ENCODE measurements around the gene KRTAP10-3.
"Not testable (repeated sequence)": the region's sequence is repeated elsewhere in the genome, so short reads cannot be mapped to it uniquely, and the experiment has no call there.

KRTAP10-3 gene

DNA sequence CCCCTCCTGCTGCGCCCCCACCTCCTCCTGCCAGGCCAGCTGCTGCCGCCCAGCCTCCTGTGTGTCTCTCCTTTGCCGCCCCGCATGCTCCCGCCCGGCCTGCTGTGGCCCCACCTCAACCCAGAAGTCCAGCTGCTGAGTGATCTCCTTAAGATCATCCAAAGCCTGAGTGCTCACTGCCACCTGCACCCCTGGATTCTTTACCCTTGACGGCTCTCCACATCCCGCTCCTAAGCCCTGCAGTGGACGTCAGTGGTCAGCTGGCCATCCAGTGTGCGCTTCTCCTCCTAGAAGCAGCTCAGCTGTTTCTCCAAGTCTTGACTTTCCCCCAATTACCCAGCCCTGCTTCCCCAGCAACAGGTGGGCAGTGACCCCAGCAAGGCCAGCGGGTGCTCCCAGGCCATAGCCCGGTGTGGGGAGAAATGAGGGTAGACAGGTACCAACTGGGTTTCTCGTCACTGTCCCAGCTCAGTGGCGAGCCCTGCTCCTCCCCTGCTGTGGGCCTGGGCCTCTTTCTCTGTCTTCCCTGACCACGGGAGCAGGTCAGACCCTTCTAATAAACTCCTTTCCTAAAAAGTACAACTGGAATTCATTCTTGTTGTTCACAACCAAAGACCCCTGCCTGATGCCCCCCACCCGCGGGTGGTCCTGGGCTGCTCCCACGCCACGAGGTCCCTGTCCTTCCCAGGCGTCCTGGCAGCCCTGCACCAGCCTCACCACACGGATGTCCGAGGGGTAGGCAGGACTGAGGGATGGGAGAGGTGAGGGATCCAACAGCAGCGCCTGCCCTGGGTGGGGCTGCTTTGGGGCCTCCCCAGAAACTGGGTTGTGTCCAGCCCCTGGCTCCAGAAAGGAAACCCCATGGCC is 43.2 kb upstream of the KRTAP10-3 start:
- Histone ChIP-seq H3K27me3 (ENCODE audit: control insufficient read depth, insufficient read depth, low read length) (no peaks in the 10 kb centered on the region), H3K9ac (no peak overlapping the region), H3K79me2 (no peaks in the 10 kb centered on the region), H3K4me2 (ENCODE audit: low read length) (no peak overlapping the region), H3K9me3 (ENCODE audit: control insufficient read depth, low read length) (no peaks in the 10 kb centered on the region), H3K4me3 (ENCODE audit: low read depth, low read length) (no peak overlapping the region), H2AFZ (no peak overlapping the region), H3K4me1 (no peaks in the 10 kb centered on the region), H3K36me3 (ENCODE audit: control insufficient read depth, insufficient read depth, low read length) (no peaks in the 10 kb centered on the region), H3K27ac (no peak overlapping the region)
- no peak for TF ChIP-seq CTCF (IDR thresholded peaks at IDR 0.05)

DNA sequence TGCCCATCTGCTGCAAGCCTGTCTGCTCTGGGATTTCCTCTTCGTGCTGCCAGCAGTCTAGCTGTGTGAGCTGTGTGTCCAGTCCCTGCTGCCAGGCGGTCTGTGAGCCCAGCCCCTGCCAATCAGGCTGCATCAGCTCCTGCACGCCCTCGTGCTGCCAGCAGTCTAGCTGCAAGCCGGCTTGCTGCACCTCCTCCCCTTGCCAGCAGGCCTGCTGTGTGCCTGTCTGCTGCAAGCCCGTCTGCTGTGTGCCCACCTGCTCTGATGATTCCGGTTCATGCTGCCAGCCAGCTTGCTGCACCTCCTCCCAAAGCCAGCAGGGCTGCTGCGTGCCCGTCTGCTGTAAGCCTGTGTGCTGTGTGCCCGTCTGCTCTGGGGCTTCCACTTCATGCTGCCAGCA is 42.5 kb upstream of the KRTAP10-3 start:
- not testable (repeated sequence) for H3K9me3 ChIP-seq (ENCODE audit: control insufficient read depth, low read length); H3K4me1 ChIP-seq; H3K36me3 ChIP-seq (ENCODE audit: control insufficient read depth, insufficient read depth, low read length); H3K27ac ChIP-seq; H3K9ac ChIP-seq; H2AFZ ChIP-seq; H3K27me3 ChIP-seq (ENCODE audit: control insufficient read depth, insufficient read depth, low read length); H3K4me2 ChIP-seq (ENCODE audit: low read length); H3K4me3 ChIP-seq (ENCODE audit: low read depth, low read length); H3K79me2 ChIP-seq

GRCh38 chr21:44600118-44600978 is 41.8 kb upstream of the KRTAP10-3 start, which contains the start of gene KRTAP10-7:
TSS of gene KRTAP10-7 (plus strand) at chr21:44600597. CDS start at chr21:44600622, 25 bp downstream.
- H3K9me3 ChIP-seq (ENCODE audit: control insufficient read depth, low read length); H2AFZ ChIP-seq; H3K27ac ChIP-seq; H3K9ac ChIP-seq; H3K36me3 ChIP-seq (ENCODE audit: control insufficient read depth, insufficient read depth, low read length); H3K4me3 ChIP-seq (ENCODE audit: low read depth, low read length); H3K27me3 ChIP-seq (ENCODE audit: control insufficient read depth, insufficient read depth, low read length); H3K79me2 ChIP-seq; H3K4me1 ChIP-seq; H3K4me2 ChIP-seq (ENCODE audit: low read length): not testable (repeated sequence)

DNA sequence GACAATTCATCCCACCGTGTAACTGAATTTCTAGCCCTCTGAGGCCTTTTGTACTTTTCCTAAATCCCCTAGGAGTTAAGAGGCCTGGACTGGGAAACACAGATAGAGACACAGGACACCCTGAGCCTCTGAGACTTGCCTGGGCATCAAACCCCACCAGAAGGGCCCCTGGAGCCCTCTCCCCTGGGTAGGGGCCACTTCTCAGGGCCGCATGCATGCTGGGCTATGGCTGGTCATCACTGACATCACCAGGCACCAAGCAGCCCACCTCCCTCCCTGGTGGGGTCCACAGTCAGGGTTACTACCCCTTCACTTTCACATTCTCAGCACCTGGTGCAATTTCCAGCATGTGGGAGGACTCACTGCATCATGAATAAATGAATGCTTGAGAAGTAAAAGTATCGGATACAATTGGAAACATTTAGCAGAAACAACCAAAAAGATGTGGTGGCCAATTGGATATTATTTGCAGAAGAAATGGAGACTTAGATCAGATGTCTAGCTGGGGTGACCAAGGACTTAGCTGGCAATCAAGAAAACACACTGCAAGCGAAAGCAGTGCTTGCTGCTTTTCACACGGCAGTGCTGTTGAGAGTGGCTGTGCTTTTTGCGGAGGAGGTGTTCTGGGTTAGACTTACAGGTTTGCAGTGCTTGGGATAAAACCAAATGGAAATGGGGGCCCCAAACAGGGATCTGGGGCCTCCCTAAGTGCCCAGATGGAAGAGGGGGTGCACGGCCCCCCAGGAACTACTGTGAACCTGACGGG is 40.9 kb upstream of the KRTAP10-3 start:
- Histone ChIP-seq H3K36me3 (ENCODE audit: control insufficient read depth, insufficient read depth, low read length) (no peaks in the 10 kb centered on the region), H2AFZ (no peak overlapping the region), H3K4me1 (no peaks in the 10 kb centered on the region), H3K4me2 (ENCODE audit: low read length) (no peak overlapping the region), H3K4me3 (ENCODE audit: low read depth, low read length) (no peak overlapping the region), H3K79me2 (no peaks in the 10 kb centered on the region), H3K9me3 (ENCODE audit: control insufficient read depth, low read length) (no peaks in the 10 kb centered on the region), H3K27ac (no peak overlapping the region), H3K9ac (no peak overlapping the region), H3K27me3 (ENCODE audit: control insufficient read depth, insufficient read depth, low read length) (no peaks in the 10 kb centered on the region)
- no peak for TF ChIP-seq CTCF (IDR thresholded peaks at IDR 0.05)

- TF ChIP-seq CTCF (IDR thresholded peaks at IDR 0.05) = no peak
- no peak overlapping the region for H2AFZ ChIP-seq
These were observed 39.5 kb upstream of the KRTAP10-3 start for GRCh38 chr21:44598061-44598460.

More at GRCh38 chr21:44598061-44598460, 39.5 kb upstream of the KRTAP10-3 start:
- H3K4me2 ChIP-seq (ENCODE audit: low read length) = no peak overlapping the region
- H3K27me3 ChIP-seq (ENCODE audit: control insufficient read depth, insufficient read depth, low read length) = no peaks in the 10 kb centered on the region
- no peak overlapping the region for H3K4me3 ChIP-seq (ENCODE audit: low read depth, low read length)
- H3K36me3 ChIP-seq (ENCODE audit: control insufficient read depth, insufficient read depth, low read length) = no peaks in the 10 kb centered on the region
- no peaks in the 10 kb centered on the region for H3K9me3 ChIP-seq (ENCODE audit: control insufficient read depth, low read length)
- no peaks in the 10 kb centered on the region for H3K4me1 ChIP-seq
- no peaks in the 10 kb centered on the region for H3K79me2 ChIP-seq
- no peak overlapping the region for H3K9ac ChIP-seq
- no peak overlapping the region for H3K27ac ChIP-seq

Measured in parathyroid adenoma (tissue), 2 donors.